Keratinocyte (primary cell): Measurements from ENCODE around the gene SMARCC1. TPM values are rescaled to one million over a fixed set of nuclear protein-coding genes. Genes with fewer than 3 reads are reported as not detected.

Experiments used
- DNase-seq: peaks from one replicate; pipeline ENCODE4 v3.0.0-alpha.2; 2011; ENCODE audit warnings: low read depth, missing footprints, low spot score
- FAIRE-seq: peaks from 2 replicates; lab custom pipeline; 2011; peaks lifted over from hg19 to GRCh38; lab: Jason Lieb, UNC
- H2AFZ ChIP-seq: 2 replicates; pipeline ENCODE4 v1.6.0; 2012; ENCODE audit warnings: low read length, control low read depth, inconsistent platforms; ENCODE audit not compliant: control insufficient read depth
- H3K27ac ChIP-seq: 2 replicates; pipeline ENCODE4 v1.5.1; 2011; ENCODE audit warnings: low read length; ENCODE audit not compliant: control insufficient read depth, insufficient read depth
- H3K27me3 ChIP-seq: 3 replicates; pipeline ENCODE4 v1.6.0; 2011; ENCODE audit warnings: low read length; ENCODE audit not compliant: control insufficient read depth, insufficient read depth; ENCODE audit errors: extremely low read depth
- H3K36me3 ChIP-seq, 2 experiments: 2 replicates in 1 of 2; 3 replicates in 1 of 2; pipeline ENCODE4 v1.5.1; 2011; ENCODE audit warnings: low read length in 2 of 2, mild to moderate bottlenecking in 1 of 2; ENCODE audit not compliant: control insufficient read depth in 2 of 2, insufficient read depth in 2 of 2; ENCODE audit errors: extremely low read depth in 1 of 2
- H3K4me1 ChIP-seq: 3 replicates; pipeline ENCODE4 v1.5.1; 2011; ENCODE audit warnings: low read length; ENCODE audit not compliant: control insufficient read depth, insufficient read depth; ENCODE audit errors: extremely low read depth
- H3K4me2 ChIP-seq: 3 replicates; pipeline ENCODE4 v1.6.0; 2011; ENCODE audit warnings: low read depth, low read length; ENCODE audit not compliant: control insufficient read depth, insufficient read depth; ENCODE audit errors: extremely low read depth
- H3K4me3 ChIP-seq, 3 experiments: fragments of 200-600 bp in 1 of 3; sonication (generic) in 1 of 3; 2 replicates in 2 of 3; 3 replicates in 1 of 3; pipeline ENCODE4 v1.5.1; 2011 to 2016; ENCODE audit warnings: low read length in 3 of 3, mild to moderate bottlenecking in 3 of 3, control low read depth in 2 of 3, inconsistent platforms in 1 of 3, low read depth in 1 of 3, mixed read lengths in 1 of 3, mixed run types in 1 of 3, moderate library complexity in 1 of 3; ENCODE audit not compliant: control insufficient read depth in 2 of 3, insufficient read depth in 2 of 3; ENCODE audit errors: extremely low read depth in 1 of 3
- H3K79me2 ChIP-seq: 2 replicates; pipeline ENCODE4 v1.6.0; 2012; ENCODE audit warnings: low read length; ENCODE audit not compliant: control insufficient read depth, insufficient read depth
- H3K9ac ChIP-seq: 3 replicates; pipeline ENCODE4 v1.6.0; 2011; ENCODE audit warnings: low read length; ENCODE audit not compliant: control insufficient read depth, insufficient read depth; ENCODE audit errors: extremely low read depth
- H3K9me1 ChIP-seq: 3 replicates; pipeline ENCODE4 v1.6.0; 2011; ENCODE audit warnings: low read length; ENCODE audit not compliant: control insufficient read depth, insufficient read depth; ENCODE audit errors: extremely low read depth
- H3K9me3 ChIP-seq: 2 replicates; pipeline ENCODE4 v1.5.1; 2012; ENCODE audit warnings: low read depth, low read length; ENCODE audit not compliant: control insufficient read depth
- H4K20me1 ChIP-seq: 3 replicates; pipeline ENCODE4 v1.6.0; 2011; ENCODE audit warnings: low read length; ENCODE audit not compliant: control insufficient read depth, insufficient read depth; ENCODE audit errors: extremely low read depth
- EZH2 ChIP-seq: IDR thresholded peaks from one replicate; pipeline ENCODE4 v1.6.1; 2012; ENCODE audit warnings: inconsistent platforms, mild to moderate bottlenecking, low read length, moderate library complexity
- dilution Hi-C: fragments of 300-500 bp; cut with MboI; formaldehyde crosslinking; loops from one replicate; pipeline ENCODE4 v1.7.0; 2020; ENCODE audit warnings: low sequenced_read_pairs; ENCODE audit not compliant: extremely low pct_ligation_motif_present
- polyA plus RNA-seq, 5 experiments: library from polyadenylated mRNA; depleted of rRNA in 3 of 5; stranded (reverse) in 3 of 5; stranded (forward) in 1 of 5; unstranded in 1 of 5; fragments of >200 nt; gene quantifications; 1 replicate in 1 of 5; 2 replicates in 3 of 5; 3 replicates in 1 of 5; pipeline versions ENCODE4 v1.2.1 to v1.2.3, GENCODE V29; 2011 to 2012; ENCODE audit warnings: missing spikeins in 2 of 5, low read depth in 1 of 5, low replicate concordance in 1 of 5
- TF ChIP-seq, protein P1 (sequence below), 3 experiments: IDR thresholded peaks in 1 of 3; conservative IDR thresholded peaks in 1 of 3; optimal IDR thresholded peaks in 1 of 3; 2 replicates in 2 of 3; 3 replicates in 1 of 3; pipeline versions ENCODE3 to v1.5.1; 2011; ENCODE audit warnings: low read length in 3 of 3, mild to moderate bottlenecking in 3 of 3, moderate library complexity in 2 of 3, control low read depth in 1 of 3, inconsistent platforms in 1 of 3; ENCODE audit not compliant: insufficient read depth in 2 of 3; ENCODE audit errors: extremely low read depth in 1 of 3

Gene SMARCC1
- polyA plus RNA-seq, 1 donor (not counting 4 experiments of a cell fraction or from before 2014, with no cell fraction given) = 39.7 TPM

DNA sequence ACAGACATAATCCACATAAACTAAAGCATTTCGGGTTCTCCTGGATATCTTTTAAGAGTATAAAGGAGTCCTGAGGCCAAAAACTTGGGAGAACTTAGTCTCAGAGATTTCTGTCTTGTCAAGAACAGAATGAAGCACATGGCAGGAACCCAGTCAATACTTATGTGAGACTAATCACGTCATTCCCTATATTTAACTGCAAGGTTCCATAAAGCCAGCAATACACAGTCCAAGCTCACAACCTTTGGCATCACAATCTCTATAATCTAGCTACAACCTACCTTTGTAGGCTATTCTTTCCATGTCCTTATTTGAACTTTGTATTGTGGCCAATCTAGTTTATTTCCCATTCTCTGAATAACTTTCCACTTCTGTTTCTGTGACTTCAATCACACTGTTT is 134.1 kb downstream of the SMARCC1 start:
- no peaks in the 10 kb centered on the region for H3K9me3 ChIP-seq

DNA sequence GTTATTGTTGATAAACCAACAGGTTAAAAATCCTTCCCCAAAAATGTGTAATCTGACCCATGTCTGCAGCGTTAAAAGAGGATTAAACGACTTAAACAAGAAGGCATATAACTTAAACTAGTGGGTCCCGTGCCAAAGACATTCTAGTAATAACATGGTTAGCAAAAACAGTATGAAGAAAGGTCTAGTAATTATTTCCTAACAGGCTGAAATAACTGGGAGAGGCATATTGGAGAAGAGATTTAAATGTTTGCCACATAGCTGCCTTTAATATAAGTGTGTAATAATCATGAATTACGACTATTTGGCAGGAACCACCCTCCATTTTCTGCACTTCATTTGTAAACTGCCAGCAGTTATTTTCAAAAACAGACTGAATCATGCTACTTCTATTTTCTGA is 135.3 kb downstream of the SMARCC1 start:
- Histone ChIP-seq H4K20me1 (no peaks in the 10 kb centered on the region), H3K4me3 (no peak overlapping the region), H3K36me3 (peaks cover 8 to 24% of the 10 kb centered on the region in 2 experiments), H3K27ac (no peak overlapping the region), H3K9me3 (no peaks in the 10 kb centered on the region), H3K4me1 (peaks cover 6% of the 10 kb centered on the region), H3K9me1 (no peaks in the 10 kb centered on the region), H3K9ac (no peak overlapping the region), H3K4me2 (no peak overlapping the region), H3K79me2 (peaks cover 7% of the 10 kb centered on the region), H3K27me3 (no peaks in the 10 kb centered on the region), H2AFZ (no peak overlapping the region)
- dilution Hi-C loops = no loop called here
- DNase-seq (no peak), FAIRE-seq (no peak)
- TF ChIP-seq, protein P1, sequence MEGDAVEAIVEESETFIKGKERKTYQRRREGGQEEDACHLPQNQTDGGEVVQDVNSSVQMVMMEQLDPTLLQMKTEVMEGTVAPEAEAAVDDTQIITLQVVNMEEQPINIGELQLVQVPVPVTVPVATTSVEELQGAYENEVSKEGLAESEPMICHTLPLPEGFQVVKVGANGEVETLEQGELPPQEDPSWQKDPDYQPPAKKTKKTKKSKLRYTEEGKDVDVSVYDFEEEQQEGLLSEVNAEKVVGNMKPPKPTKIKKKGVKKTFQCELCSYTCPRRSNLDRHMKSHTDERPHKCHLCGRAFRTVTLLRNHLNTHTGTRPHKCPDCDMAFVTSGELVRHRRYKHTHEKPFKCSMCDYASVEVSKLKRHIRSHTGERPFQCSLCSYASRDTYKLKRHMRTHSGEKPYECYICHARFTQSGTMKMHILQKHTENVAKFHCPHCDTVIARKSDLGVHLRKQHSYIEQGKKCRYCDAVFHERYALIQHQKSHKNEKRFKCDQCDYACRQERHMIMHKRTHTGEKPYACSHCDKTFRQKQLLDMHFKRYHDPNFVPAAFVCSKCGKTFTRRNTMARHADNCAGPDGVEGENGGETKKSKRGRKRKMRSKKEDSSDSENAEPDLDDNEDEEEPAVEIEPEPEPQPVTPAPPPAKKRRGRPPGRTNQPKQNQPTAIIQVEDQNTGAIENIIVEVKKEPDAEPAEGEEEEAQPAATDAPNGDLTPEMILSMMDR (optimal IDR thresholded peaks at IDR 0.05 in 1 of 3, IDR thresholded peaks at IDR 0.05 in 1 of 3, conservative IDR thresholded peaks at IDR 0.05 in 1 of 3; ENCODE audit: extremely low read depth in 1 of 3, insufficient read depth in 2 of 3, low read length in 3 of 3) = no peak
- no peak for TF ChIP-seq EZH2

More for the DNA sequence above, 134.1 kb downstream of the SMARCC1 start:
- Histone ChIP-seq H3K4me3 (no peak overlapping the region), H3K9me1 (no peaks in the 10 kb centered on the region), H3K27ac (no peak overlapping the region), H3K36me3 (peaks cover 5 to 15% of the 10 kb centered on the region in 2 experiments), H3K4me1 (peaks cover 6% of the 10 kb centered on the region), H3K27me3 (no peaks in the 10 kb centered on the region), H4K20me1 (no peaks in the 10 kb centered on the region), H3K9ac (no peak overlapping the region), H3K79me2 (peaks cover 7% of the 10 kb centered on the region), H3K4me2 (no peak overlapping the region), H2AFZ (no peak overlapping the region)
- dilution Hi-C loops = no loop called here
- peak; percentile 34 for FAIRE-seq
- TF ChIP-seq, protein P1 (optimal IDR thresholded peaks at IDR 0.05 in 1 of 3, IDR thresholded peaks at IDR 0.05 in 1 of 3, conservative IDR thresholded peaks at IDR 0.05 in 1 of 3; ENCODE audit: extremely low read depth in 1 of 3, insufficient read depth in 2 of 3, low read length in 3 of 3) = no peak
- no peak for DNase-seq
